Forelimb muscle (tissue), 1 donor: Measurements from ENCODE around the gene TFPI. TPM values are rescaled to one million over a fixed set of nuclear protein-coding genes. Genes with fewer than 3 reads are reported as not detected.

Source experiments
- DNase-seq: peaks from one replicate; pipeline ENCODE4 v3.0.0-alpha.2; 2013; ENCODE audit warnings: low read depth
- polyA plus RNA-seq: library from polyadenylated mRNA; unstranded; fragments of 120-200 nt; gene quantifications from one replicate; pipeline ENCODE4 v1.2.1, GENCODE V29; 2013; ENCODE audit not compliant: insufficient read length

TFPI gene
- polyA plus RNA-seq, 1 donor: 38.2 TPM

DNA sequence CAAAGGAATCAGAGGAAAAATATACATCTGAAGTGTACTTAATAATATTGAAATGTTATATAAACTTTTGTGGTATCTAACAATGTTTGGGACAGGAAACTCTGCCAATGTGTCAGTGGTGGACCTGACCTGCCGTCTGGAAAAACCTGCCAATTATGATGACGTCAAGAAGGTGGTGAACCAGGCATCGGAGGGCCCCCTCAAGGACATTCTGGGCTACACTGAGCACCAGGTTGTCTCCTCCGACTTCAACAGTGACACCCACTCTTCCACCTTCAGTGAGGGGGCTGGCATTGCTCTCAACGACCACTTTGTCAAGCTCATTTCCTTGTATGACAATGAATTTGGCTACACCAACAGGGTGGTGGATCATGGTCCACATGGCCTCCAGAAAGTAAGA is 138.8 kb downstream of the TFPI start:
- no peak for DNase-seq

Other genes starting within 250 kb of the TFPI start
- gene CALCRL, start 106.2 kb downstream of the TFPI start, polyA plus RNA-seq: 30.6 TPM